Activated CD8-positive, alpha-beta memory T cell treated with anti-CD3 and anti-CD28 coated beads, Interleukin-2, amount 50 U/mL, for 24 hours (primary cell): ENCODE results near the gene ABHD2.
"Not testable (repeated sequence)": the region's sequence is repeated elsewhere in the genome, so short reads cannot be mapped to it uniquely, and the experiment has no call there.

Experiments used
- DNase-seq: peaks from one replicate; pipeline ENCODE4 v3.0.0-alpha.2; 2020; ENCODE audit errors: extremely low read depth

The ABHD2 gene, protein sequence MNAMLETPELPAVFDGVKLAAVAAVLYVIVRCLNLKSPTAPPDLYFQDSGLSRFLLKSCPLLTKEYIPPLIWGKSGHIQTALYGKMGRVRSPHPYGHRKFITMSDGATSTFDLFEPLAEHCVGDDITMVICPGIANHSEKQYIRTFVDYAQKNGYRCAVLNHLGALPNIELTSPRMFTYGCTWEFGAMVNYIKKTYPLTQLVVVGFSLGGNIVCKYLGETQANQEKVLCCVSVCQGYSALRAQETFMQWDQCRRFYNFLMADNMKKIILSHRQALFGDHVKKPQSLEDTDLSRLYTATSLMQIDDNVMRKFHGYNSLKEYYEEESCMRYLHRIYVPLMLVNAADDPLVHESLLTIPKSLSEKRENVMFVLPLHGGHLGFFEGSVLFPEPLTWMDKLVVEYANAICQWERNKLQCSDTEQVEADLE

DNA sequence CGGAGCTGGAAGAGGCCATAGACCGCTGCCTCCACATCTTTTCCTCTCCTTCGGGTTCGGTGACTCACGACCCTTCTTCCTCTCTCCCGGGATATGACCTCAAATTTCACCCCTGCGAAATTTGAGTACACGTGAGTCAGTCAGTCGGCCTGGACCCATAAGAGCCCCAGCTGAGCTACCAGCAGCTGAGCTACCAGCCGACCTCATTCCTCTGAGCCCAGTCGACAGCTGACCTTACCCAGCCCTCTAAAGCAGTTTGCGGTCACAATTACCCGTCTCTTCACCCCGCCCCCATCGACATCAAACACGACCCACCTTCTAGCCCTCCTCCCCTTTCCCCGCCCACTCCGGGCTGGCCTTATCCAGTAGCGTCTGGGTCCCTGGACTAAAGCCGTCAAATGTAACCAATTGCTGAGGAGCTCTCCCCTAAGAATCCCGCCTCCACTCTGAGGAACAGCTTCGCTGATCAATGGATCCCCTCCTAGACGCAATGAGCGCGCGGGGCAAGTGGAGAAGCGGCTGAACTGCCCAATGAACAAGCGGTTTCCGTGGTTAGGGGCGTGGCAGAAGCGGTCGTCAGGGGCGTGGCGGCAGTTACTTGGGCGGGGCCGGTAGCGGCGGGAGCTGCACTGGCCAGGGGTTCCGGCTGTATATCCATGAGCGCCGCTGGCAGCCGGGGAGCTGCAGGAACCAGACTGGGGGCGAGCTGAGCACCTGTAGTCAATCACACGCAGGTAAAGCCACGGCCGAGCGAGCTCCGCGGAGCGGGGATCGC, at the start of gene ABHD2:
Gene ABHD2, plus strand, starts transcription at position 627 of the 775 bp plus-strand sequence. CDS start 27,872 bp downstream, outside the sequence.
- DNase-seq: peak; percentile 93

DNA sequence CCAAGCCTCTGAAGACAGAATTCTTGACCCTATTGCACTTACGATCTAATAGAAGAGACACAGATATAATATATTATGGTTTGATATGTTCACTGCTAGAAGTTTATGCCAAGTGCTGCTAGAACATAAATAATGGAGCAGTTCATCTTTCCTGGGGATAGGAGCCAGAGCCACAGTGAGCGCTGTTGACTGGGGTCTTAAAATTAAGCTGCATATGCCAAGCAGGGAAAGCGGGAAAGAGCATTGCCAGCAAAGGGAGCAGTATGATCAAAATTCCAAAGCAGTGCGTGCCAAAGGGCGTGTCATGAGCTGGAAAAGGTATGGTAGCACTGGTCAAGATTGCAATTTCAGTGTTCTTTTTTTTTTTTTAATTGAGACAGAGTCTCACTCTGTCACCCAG, 49.1 kb upstream of the ABHD2 start:
- DNase-seq: no peak

DNA sequence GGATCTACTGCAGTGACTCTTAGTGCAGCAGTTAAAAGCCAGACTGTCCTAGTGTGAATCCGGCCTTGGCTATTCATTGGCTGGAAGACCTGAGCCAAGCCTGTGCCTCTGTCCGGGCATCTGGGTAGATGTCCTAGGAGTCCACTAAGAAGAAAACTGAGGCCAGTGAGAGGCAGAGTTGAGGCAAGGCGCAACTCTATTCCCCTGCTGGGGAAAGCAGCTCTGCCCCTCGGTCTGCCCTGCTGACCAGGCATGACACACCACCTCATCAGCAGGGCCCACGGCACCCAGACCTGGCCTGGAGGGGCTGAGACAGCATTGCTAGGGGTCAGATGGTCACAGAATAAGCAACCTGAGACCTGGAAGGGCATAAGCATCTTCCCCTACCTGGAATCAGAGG, 46.7 kb upstream of the ABHD2 start:
- no peak for DNase-seq

DNA sequence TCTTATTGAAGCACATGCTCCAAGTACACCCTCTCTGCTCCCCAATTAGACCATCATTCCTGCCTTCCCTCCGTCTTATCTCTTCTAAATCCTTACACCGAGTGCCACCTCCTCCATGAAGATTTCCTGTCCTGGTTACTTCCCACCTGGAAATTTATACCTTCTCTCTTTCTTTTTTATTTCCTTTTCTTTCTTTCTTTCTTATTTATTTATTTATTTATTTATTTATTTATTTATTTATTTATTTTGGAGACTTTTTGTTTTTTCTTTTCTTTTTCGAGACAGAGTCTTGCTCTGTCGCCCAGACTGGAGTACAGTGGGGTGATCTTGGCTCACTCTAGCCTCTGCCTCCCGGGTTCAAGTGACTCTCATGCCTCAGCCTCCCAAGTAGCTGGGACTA, 45.9 kb upstream of the ABHD2 start:
- no peak for DNase-seq

DNA sequence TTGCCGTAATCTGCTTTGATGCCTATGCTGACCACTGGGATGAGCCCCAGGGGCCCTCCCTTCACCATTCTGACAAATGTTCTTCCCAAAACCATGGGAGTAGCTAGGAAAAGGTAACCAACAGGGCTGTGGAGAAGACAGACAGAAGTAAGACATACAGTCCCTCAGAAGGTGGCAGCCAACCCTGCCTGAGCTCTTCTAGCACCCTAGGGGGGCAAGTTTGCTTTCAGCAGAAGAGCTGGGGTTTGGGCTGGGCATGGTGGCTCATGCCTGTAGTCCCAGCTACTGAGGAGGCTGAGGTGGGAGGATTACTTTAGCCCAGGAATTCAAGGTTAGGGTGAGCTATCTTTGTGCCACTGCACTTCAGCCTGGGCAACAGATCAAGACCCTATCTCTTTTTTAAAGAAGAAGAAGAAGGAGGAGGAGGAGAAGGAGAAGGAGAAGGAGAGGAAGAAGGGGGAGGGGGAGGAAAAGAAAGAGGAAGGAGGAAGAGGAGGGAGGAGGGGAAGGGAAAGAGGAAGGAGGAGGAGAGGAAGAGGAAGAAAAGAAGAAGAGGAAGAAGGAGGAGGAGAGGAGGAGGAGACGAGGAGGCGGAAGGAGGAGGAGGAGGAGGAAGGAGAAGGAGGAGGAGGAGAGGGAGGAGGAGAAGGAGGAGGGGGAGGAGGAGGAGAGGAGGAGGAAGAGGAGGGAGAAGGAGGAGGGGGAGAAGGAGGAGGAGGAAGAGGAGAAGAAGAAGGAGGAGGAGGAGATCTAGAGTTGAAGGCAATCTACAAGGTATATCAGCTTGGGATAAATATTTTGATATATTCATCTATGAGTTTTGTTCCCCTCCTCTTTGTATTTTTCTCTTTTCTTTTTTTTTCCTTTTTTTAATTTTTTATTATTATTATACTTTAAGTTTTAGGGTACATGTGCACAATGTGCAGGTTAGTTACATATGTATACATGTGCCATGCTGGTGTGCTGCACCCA, 44.9 kb upstream of the ABHD2 start:
- DNase-seq: no peak

DNA sequence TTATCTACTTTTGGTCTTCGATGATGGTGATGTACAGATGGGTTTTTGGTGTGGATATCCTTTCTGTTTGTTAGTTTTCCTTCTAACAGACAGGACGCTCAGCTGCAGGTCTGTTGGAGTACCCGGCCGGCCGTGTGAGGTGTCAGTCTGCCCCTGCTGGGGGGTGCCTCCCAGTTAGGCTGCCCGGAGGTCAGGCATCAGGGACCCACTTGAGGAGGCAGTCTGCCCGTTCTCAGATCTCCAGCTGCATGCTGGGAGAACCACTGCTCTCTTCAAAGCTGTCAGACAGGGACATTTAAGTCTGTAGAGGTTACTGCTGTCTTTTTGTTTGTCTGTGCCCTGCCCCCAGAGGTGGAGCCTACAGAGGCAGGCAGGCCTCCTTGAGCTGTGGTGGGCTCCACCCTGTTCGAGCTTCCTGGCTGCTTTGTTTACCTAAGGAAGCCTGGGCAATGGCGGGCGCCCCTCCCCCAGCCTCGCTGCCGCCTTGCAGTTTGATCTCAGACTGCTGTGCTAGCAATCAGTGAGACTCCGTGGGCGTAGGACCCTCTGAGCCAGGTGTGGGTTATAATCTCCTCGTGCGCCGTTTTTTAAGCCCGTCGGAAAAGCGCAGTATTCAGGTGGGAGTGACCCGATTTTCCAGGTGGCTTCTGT, 39.1 kb upstream of the ABHD2 start:
- DNase-seq: not testable (repeated sequence)

DNA sequence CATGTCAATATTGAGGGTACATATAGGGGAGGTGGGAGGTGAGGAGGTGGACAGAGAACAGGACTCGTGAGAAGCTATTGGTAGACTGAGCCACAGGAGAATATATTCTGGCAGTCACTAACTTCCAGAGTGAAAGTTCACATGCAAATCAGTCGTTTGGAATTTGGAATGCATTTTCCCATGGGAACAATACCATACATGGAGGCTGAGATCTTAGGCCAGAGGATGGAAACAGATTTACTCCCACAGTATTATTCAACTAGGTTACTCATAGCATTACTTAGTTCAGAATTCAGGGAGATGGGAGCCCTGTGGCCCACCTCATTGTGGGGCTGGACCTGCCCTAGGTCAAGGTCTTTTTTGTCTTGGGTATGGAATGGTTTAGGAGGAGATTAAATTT, 36.4 kb upstream of the ABHD2 start:
- no peak for DNase-seq

DNA sequence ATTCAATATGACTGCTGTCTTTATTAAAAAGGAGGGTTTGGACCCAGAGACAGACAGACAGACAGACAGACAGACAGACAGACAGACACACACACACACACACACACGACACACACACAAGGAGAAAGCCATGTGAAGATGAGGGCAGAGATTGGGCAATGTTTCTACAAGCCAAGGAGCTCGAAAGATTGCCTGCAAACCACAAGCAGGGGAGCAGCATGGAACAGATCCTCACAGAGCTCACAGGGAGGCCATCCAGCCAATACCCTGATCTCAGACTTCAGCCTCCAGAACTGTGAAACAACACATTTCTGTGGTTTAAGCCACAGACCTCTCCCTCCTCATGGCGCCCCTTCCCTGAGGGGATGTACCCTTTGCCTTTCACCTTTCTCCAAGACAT, 35.8 kb upstream of the ABHD2 start:
- no peak for DNase-seq

DNA sequence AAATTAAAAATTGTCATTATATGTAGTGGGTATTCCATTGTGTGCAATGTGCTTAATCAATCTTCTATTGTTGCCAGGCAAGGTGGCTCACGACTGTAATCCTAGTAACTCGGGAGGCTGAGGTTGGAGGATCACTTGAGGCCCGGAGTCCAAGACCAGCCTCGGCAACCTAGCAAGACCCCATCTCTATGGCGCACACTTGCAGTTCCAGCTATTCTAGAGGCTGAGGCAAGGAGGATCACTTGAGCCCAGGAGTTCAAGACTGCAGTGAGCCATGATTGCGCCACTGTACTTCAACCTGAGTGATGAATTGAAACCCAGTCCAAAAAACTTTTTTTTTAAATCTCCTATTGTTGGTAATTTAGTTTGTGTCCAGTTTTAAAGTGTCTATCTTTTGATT, 33.4 kb upstream of the ABHD2 start:
- no peak for DNase-seq

DNA sequence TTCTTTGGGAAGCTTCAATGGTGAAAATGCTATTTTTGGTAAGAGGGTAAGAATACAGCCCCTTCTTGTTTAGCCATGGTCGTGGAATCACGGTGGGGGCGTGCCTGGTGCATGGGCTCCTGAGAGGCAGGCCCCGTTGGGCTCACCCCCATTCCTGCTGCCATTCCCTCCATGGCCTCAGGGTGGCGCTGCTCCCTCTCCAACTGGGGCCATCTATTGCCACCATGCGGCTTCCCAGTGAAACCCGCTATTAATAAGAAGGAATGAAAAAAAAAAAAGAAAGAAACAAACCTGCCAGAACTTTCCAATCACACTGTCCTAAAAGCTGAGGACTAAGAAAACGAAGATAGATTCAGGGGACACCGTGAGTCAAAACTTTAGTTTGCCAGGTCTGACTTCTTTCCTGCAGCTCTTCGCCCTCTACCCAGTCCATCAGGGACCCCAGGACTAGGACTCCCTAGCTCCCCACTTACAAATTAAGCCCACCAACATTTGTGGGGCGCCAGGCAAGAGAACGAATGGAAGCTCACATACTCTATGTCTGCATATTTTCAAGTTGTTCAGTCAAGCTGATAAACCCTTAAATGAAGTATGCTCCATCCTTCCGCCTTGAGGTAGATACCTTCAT, 30.6 kb upstream of the ABHD2 start:
- DNase-seq: peak; percentile 75

DNA sequence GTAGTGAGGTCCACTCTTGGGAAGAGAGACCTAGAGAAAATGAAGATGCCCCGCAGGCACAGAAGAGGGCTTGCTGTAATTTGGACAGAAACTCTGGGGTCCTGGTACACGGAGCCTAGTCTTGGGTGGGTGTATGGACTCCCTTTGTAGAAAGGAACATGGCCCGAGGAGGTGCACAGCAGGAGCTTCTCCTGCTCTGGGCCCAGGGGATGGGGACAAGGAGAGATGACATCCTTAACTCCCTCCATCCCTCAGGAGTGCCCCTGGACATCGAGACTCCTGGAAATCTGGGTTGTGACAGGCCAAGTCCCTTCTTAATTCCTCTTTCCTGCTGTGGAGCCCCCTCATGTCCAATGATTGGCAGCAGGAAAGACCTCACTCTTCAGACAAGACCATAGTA, 29.9 kb upstream of the ABHD2 start:
- DNase-seq: no peak

DNA sequence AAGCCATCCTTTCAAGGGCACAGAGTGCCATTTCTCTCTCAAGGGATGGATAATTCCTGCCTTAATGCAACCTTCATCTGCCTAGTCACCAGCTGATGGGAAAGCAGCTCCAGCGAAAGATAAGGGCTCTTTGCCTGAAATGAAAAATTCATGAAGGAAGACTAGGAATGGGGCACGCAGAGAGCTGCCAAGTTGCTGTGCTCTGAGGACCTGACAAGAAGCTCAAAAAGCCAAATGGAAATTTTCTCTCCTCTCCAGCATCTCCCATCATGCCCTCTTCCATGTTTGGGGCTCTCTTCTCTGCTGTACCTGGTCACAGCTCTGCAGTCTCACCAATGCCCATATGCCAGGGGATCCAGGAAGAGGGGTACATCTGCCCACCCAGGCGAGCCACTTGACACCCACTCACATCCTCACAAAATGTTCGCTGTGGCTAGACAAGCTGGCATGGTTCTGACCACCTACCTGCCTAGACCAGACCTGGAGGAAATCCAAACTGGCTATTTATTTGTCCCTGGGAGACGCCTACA, 29.3 kb upstream of the ABHD2 start:
- no peak for DNase-seq

DNA sequence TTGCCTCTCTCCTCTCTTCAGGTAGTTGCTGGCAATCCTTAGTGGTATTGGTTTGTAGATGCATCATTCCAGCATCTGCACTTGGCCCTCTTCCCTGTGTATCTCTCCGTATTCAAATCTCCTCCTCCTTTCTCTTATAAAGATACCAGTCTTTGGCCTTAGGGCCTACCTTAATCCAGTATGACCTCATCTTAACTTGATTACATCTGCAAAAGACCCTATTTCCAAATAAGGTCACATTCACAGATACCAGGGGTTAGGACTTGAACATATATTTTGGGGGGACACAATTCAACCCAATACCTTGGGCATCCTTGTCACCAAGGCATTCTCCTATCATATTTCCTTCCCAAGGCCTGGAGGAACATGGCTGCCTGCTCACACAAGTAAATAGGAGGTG, 22.0 kb upstream of the ABHD2 start:
- no peak for DNase-seq

DNA sequence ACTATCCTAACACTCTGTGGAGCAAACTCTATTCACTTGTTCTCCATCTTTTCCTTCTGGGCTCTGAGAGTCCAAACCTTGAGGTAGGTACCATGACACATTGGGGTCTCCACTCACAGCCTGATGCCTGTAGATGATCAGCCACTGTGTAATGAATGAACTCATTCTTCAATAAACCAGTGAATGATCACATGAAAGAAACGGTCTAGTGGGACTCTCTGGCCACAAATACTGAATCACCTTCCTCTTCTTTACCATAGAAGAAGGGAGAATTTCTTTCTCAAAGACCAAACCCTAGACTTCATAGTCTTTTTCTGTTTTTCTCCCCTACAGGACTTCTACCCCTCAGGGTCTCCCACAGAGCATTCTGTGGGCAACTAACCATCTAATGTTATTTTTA, 20.5 kb upstream of the ABHD2 start:
- no peak for DNase-seq

DNA sequence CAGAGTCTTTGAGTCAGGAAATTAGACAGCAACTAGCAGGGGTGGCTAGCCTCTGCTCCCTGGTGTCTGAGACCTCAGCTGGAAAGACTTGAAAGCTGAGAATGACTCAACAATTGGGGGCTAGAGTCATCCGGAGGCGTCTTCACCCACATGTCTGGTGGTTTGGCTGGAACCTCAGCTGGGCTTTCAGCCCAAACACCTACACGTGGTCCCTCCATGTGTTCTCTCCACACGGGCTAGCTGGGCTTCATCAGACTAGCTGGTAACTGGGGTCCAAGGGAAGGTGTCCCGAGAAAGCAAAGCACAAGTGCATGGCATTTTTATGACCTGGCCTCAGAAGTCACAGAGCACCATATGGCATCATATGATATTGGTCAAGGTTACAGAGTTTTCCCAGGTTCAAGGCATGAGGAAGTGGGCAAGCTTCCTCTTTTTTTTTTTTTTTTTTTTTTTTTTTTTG, 19.9 kb upstream of the ABHD2 start:
- DNase-seq: peak; percentile 24

DNA sequence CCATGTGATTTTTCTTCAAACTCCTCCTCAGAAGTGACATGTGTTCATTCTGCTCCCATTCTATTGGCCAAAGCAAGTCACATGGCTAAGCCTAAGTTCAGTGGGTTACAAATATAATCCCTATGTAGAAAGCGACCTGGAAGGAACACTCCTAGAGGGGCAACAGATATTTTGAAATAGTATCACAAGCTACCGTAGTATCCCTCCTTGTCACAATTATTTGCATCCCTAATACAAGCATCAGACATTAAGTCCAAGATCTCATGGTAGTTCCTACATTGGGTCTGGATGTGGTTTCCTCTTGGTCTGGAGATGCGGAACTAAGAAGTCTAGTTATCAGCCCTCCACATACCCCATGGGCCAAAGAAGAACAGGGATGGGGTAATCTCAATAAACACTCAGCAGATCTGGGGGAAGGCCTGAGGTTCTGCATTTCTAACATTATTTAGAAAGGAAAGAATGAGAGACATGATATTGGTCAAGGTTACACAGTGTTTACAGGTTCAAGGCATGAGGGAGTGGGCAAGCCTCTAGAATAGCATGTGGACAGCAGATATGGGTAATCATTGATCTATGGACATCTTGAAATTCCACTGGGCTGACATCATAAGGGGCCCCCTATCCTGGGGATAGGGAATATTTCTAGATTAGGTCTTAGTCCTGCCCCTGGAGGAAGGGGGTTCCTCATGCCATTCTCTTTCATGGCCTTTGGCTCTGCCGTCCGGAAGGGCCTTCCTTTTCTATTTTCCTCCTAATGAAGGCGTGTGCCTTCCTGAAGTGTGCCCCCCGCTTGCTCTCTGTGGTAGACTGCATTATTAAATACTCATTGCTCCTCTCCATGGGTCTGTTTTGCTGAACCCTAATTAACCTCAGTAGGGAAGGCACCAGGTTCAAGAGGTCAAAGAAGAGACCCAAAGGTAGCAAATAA, 17.8 kb upstream of the ABHD2 start:
- DNase-seq: no peak

DNA sequence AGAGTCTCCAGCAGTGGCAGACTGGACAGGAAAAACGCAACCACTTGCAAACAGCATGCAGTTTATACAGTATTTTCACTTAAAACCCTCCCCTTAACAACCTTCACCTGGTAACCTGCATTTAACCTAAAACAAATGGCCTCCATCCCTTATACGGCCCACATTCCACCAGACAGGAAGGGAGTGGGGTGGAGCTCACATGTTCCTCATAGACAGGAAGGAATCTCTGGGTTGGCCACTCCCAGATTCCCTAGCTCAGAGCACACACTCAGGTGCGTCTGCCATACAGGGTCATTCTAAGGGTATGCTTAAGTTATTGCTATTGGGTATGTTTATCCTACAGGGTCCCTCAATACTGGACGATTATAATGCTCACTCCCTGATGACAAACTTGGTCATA, 16.8 kb upstream of the ABHD2 start:
- DNase-seq: no peak

DNA sequence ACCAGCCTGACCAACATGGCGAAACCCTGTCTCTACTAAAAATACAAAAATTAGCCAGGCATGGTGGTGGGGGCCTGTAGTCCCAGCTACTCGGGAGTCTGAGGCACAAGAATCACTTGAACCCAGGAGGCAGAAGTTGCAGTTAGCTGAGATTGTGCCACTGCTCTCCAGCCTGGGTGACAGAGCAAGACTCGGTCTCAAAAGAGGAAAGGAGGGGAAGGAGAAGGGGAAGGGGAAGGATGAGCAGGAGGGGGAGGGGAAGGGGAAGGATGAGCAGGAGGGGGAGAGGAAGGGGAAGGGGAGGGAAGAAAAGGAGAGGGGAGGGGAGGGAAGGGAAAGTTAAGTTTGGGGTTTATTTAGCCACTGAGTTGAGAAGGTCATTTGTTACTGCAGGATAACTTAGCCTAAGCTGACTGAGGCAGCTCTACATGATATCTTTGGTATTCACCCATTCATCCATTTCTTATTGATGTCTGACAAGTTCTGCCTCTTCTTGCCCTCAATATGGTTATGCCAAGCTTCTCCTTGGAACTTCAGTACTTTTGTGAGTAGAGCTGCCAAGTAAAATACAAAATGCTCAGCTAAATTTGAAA, 15.9 kb upstream of the ABHD2 start:
- no peak for DNase-seq

DNA sequence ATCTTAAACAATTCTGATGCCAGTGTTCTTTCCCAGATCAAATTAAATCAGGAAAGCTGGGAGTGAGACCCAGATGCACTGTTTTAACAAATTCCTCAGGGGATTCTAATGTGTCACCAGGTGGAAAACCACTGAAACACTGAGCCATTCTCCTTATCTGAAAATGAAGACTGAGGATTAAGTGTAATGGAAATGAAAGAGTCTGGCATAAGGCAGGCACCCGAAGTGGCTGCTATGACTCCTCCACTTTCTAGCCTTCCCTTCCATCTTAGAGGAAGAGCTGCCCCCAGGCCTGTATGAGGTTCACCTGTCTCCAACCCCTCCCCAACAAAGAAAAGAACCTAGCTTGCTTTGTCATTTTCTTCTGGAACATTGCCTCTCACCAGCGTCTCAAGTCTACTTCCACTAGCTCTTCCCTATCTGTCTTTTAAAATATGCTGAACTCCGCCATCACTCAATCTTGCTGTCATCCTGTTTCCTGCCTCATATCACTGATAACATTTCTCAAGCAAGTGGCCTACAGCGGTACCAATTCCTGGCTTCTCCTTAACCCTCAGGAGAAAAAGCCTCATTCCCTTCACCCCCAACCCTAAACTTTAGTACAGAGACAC, 13.7 kb upstream of the ABHD2 start:
- no peak for DNase-seq
